Heart left ventricle (tissue), 13 donors: ENCODE measurements around the gene TRAF3.

Experiments used
- CTCF ChIP-seq, 12 donors: fragments of 200-600 bp; sonication (generic) in 4 of 12; IDR thresholded peaks; one replicate each; pipeline versions ENCODE4 v1.5.0 to v1.8.0; 2018 to 2022; ENCODE audit warnings: antibody characterized with exemption in 12 of 12, mild to moderate bottlenecking in 5 of 12
- POLR2A ChIP-seq, 2 donors: fragments of 450-650 bp; IDR thresholded peaks; one replicate each; pipeline ENCODE4 v1.6.1; 2017; ENCODE audit warnings: antibody characterized with exemption in 2 of 2, mild to moderate bottlenecking in 2 of 2, moderate library complexity in 2 of 2
- donor health status: ischemic (EF 13 %, LVEDD 7.1; RV severe dilation, severe dysfunction).
- donor health status: DM: no; HTN: yes; CAD: no.
- donor health status: DM: no; HTN: no; CAD: no.
- donor health status: ischemic (EF 25% LVEDD 6.9; RV normal size, moderate dysfunction).
- donor health status: ischemic (EF 25% LVEDD 5.7; RV mildly dilated, moderate dysfunction).
- donor health status: ischemic (EF 35%, LVEDD 5.7; RV mildly dilated, moderate dysfunction).
- donor health status: nonischemic (EF 11% LVEDD 7.7; RV severe dilation, severe dysfunction).
- donor health status: DM: yes; HTN: yes; CAD: no.
- donor health status: PGD.
- donor health status: ischemic (EF 29% LVEDD 5.4; RV normal size, mild dysfunction).
- donor health status: nonischemic (EF 23%, LVEDD 6.1; RV moderate dilation, normal function).

GRCh38 chr14:102931580-102932285 is 154.5 kb downstream of the TRAF3 start:
- TF ChIP-seq CTCF (IDR thresholded peaks at IDR 0.05) (no peak), POLR2A (IDR thresholded peaks at IDR 0.05) (no peak)
